GM21723 (cell line): ENCODE measurements around the gene PTPRM.

Experiments used
- ATAC-seq: cut with Tn5 transposase; IDR thresholded peaks from one replicate; pipeline ENCODE4 v1.9.1; 2021; ENCODE audit warnings: mild to moderate bottlenecking, moderate library complexity; ENCODE audit not compliant: unreplicated experiment

The PTPRM gene

GRCh38 chr18:7624697-7625096 lies 57.6 kb downstream of the PTPRM start:
- no peak for ATAC-seq

GRCh38 chr18:7626175-7626921 lies 59.2 kb downstream of the PTPRM start:
- no peak for ATAC-seq

- no peak for ATAC-seq
Measured at GRCh38 chr18:7626922-7627440, 59.9 kb downstream of the PTPRM start.

- ATAC-seq: no peak
Measured at GRCh38 chr18:7629416-7629815, 62.3 kb downstream of the PTPRM start.

GRCh38 chr18:7630731-7631442 lies 63.8 kb downstream of the PTPRM start:
- ATAC-seq: no peak

GRCh38 chr18:7632152-7633098 lies 65.3 kb downstream of the PTPRM start:
- no peak for ATAC-seq

- no peak for ATAC-seq
Measured at GRCh38 chr18:7633171-7633570, 66.1 kb downstream of the PTPRM start.

GRCh38 chr18:7635948-7636347 lies 68.8 kb downstream of the PTPRM start:
- ATAC-seq: no peak

GRCh38 chr18:7637269-7637668 lies 70.2 kb downstream of the PTPRM start:
- ATAC-seq: no peak

GRCh38 chr18:7638321-7638720 lies 71.2 kb downstream of the PTPRM start:
- no peak for ATAC-seq

- no peak for ATAC-seq
Measured at GRCh38 chr18:7641813-7642212, 74.7 kb downstream of the PTPRM start.

GRCh38 chr18:7642331-7642890 lies 75.3 kb downstream of the PTPRM start:
- no peak for ATAC-seq

GRCh38 chr18:7645756-7646155 lies 78.6 kb downstream of the PTPRM start:
- no peak for ATAC-seq

- no peak for ATAC-seq
Measured at GRCh38 chr18:7646174-7646886, 79.2 kb downstream of the PTPRM start.

GRCh38 chr18:7647500-7647899 lies 80.4 kb downstream of the PTPRM start:
- no peak for ATAC-seq

- no peak for ATAC-seq
Measured at GRCh38 chr18:7657050-7657449, 89.9 kb downstream of the PTPRM start.

GRCh38 chr18:7657937-7658336 lies 90.8 kb downstream of the PTPRM start:
- no peak for ATAC-seq

- no peak for ATAC-seq
Measured at GRCh38 chr18:7658701-7659100, 91.6 kb downstream of the PTPRM start.

GRCh38 chr18:7661207-7661606 lies 94.1 kb downstream of the PTPRM start:
- no peak for ATAC-seq

- no peak for ATAC-seq
Measured at GRCh38 chr18:7662866-7663265, 95.8 kb downstream of the PTPRM start.
